ENCODE results near the gene KCNH2.

KCNH2 gene

DNA sequence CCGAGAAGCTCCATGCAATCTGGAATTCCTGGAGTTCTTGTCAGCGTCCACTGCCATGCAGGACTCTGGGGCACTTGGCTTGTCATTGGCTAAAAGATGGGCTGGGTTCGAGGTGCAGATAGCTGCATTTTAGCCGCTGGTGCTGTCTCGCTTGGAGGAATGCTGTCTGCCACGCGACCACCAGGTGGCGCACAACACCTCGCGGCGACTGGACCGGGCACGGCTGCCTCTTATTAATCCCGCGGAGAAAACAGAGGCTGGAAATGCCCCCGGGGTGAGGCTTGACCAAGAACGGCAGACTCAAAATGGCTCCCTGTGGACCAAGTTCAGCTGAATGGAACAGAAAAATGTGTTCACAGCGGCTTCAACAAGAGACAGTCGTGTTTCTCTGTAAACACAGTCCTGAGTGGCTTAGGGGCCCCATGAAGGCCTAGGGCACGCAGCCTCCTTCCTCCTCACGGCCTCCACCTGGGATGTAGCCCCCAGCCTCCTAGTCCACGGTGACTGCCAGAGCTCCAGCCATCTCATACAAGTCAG, 79.6 kb downstream of the KCNH2 start:
- DNase-seq: peak; percentile 59

DNA sequence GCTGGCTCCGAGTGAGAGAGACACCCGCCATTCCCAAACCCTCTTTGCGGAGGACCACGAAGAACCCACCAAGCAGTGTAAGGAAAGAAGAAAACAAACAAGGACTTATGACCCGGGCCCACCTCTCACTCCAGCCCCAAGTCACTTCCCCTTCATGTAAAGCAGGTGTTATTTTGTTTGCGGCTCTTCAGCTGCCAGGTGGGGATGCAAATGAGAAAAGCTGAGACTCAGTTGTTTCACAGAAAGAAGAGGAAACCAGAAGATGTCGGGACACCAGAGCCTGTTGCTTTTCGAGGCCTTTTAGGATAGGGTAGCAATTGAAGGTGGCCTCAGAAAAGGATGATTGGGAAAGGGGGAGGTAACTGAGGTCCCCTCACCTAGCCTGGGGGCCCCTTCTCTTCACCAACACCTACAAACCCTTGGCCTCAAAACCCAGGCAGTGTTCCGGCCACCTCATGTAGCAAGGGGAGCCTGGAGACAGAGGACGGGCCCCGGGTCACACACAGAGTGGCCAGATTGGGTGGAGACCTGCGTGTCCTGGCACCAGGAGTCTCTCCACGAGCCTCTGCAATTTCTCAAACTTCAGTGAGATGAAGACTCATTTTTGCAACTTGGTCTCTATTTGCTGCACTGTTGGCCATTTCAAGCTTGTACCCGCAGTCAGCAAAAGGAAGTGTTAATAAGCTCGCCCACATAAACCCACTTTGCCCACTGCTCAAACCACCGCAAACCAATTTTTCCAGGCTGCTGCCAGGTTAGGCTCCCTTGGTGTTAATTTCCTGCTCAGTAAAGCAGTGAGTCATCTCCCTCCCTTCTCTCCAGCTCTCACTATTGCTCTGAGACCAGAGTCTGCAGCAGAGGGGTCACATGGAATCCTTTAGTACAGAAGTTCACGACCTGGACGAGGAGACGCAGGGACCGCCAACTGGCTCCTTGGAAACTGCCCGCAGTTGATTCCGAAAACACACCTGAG, 80.3 kb downstream of the KCNH2 start:
- DNase-seq: no peak

DNA sequence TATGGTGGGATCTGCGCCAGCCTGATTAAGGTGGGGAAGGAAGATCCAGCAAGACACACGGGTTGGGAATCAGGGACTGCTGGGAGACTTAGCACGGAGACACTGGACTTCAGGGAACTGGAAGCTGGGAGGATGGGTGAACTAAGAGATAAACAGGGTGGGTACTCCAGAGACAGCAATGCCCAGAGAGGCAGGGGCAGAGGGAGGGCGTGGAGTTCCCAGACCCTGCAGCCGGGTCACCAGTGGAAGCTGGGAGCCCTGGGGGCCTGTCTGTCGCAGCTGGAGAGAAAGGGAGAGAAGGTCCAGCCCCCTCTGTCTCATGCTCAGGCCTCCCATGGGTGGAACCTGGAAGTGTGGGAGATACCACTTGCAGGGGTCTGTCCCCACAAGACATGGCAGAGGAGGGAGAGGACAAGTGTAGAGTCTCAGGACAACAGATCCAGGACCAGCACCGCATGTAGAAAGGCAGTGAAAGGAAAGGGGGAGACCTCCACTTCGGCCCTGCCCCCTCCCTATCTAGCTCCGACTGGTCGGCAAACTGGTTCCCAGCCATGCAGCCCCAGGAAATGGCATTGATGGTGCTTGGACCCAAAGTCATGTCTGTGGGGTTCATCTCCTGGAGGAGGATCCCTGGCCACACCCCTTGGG, 81.4 kb downstream of the KCNH2 start:
- no peak for DNase-seq

- DNase-seq: no peak
Observed at GRCh38 chr7:150895809-150896208, 82.3 kb downstream of the KCNH2 start.

Measured in central memory CD4-positive, alpha-beta T cell (primary cell).